GM18873 (cell line): ENCODE data around the gene CTNND2.

Experiments used
- ATAC-seq: cut with Tn5 transposase; IDR thresholded peaks from one replicate; pipeline ENCODE4 v1.9.1; 2021; ENCODE audit warnings: mild to moderate bottlenecking, moderate library complexity, moderate number of reproducible peaks; ENCODE audit not compliant: unreplicated experiment, low FRiP score

The CTNND2 gene, protein sequence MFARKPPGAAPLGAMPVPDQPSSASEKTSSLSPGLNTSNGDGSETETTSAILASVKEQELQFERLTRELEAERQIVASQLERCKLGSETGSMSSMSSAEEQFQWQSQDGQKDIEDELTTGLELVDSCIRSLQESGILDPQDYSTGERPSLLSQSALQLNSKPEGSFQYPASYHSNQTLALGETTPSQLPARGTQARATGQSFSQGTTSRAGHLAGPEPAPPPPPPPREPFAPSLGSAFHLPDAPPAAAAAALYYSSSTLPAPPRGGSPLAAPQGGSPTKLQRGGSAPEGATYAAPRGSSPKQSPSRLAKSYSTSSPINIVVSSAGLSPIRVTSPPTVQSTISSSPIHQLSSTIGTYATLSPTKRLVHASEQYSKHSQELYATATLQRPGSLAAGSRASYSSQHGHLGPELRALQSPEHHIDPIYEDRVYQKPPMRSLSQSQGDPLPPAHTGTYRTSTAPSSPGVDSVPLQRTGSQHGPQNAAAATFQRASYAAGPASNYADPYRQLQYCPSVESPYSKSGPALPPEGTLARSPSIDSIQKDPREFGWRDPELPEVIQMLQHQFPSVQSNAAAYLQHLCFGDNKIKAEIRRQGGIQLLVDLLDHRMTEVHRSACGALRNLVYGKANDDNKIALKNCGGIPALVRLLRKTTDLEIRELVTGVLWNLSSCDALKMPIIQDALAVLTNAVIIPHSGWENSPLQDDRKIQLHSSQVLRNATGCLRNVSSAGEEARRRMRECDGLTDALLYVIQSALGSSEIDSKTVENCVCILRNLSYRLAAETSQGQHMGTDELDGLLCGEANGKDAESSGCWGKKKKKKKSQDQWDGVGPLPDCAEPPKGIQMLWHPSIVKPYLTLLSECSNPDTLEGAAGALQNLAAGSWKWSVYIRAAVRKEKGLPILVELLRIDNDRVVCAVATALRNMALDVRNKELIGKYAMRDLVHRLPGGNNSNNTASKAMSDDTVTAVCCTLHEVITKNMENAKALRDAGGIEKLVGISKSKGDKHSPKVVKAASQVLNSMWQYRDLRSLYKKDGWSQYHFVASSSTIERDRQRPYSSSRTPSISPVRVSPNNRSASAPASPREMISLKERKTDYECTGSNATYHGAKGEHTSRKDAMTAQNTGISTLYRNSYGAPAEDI (N-terminal part only)

DNA sequence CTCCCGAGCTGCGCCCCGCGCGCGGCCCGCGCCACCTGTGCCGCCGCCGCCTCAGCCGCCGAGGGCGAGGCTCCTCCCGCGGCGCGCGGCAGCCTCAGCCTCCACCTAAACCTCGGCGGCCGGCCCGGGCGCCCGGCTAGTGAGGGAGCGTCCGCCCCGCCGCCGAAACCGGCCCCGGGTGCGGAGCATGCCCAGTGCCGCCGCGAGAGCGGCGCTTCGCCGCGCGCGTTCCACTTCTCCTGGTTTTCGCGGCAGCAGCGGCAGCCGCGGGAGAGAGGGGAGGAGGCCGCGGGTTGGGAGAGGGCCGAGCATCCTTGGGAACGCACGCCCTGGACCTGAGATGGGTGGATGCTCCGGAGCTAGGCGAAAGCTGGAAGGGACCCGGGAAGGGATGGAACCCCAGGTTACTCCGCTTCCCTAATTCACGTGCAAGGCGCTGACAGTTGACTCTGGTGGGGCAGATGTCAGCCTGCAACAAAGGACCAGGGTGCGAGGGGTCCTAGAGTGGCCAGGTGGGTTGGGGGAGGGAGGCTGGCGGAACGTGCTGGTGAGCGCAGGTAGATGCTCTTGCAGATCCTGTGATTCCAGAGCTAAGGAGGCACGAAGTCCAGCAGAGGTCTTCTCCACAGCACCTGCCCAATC is at the start of gene CTNND2:
TSS of gene CTNND2 (minus strand) at position 182 of the 642 bp plus-strand sequence. CDS start 593 bp downstream, outside the sequence.
- no peak for ATAC-seq

DNA sequence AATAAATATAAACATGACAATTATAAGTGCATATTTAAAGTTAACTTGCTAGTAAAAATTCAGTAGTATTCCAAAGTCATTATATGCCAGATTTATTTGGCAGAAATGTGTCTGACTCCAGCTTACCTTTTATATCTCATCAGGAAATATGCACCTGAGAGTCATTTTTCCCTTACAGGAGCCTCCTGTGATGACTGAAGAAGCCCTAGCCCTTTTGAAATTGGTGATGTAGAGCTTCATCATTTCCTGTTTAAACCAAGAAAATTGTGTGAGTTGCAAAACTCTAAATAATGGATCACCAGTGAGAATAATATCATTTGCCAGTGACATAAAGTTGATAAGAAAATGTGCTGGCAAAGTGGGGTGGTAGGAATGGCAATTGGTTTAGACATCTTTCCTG is 42.1 kb upstream of the CTNND2 start:
- no peak for ATAC-seq

DNA sequence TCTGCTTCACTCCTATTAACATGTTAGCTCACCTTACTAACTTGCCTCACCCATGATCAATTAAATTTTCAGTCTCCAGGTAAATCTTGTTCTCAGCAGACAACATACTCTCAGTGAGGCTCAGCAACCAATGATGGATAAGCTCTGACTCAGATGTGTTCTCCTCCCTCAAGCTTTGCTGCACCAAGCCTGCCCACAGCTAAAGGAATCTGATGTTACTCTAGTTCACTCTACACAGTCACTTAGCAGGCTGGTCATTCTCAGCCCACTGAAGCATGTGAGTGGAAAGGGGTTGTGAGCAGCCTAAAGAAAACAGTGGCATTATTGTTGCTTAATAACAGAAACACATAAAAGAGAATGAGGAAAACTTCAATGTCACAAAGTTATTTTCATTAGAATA is 37.3 kb upstream of the CTNND2 start:
- no peak for ATAC-seq

DNA sequence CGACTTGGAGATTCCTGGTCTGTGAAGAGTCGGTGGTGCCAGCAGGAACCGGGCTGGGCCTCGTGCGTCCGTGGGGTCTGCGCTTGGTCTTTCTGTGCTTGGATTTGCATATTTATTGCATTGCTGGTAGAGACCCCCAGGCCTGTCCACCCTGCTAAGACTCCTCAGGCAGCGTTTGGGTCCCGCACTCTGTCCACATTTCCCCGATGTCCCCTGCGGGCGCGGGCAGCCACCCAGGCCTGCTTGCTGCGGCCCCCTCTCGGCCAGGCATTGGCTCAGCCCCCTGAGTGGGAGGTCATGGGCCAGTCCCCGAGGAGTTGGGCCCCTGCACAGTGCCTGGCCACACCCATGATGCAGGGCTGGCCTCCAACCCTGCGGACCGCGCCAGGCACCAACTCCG is 27.4 kb upstream of the CTNND2 start:
- no peak for ATAC-seq

DNA sequence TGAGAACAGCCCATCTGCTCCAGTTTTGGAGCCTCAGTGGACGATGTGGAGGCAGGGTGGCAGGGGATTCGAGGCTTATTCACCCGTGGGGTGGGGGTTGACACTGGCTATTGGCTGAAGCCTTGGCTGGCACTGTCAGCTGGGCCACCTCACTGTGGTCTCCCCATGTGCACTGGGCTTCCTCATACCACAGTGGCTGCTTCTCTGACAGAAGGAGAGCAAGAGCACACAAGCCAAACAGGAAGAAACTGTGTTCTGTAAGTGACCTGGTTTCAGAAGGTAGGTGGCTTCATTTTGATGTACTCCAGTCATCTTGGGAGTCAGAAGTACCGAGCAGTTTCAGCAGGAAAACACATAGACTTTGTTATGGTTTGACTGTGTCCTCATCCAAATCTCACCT is 24.7 kb upstream of the CTNND2 start:
- ATAC-seq: no peak

DNA sequence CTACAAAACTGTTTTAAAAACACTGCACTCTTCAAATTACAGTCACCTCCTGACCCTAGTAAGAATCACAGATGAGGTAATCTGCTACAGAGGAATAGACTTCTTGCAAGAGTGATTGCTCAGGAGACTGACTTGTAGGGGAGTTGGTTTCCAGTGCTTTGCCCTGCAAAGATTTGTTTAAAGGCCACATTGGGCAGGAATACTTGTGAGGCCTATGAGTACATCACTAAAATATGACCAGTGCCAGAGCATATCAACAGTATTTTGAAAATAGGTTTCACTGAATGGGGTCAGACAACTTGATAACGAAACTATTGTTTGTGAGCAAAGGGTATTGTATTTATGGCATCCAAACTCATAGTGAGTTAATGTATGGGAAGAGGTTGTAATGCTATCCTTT is 21.5 kb upstream of the CTNND2 start:
- ATAC-seq: no peak

DNA sequence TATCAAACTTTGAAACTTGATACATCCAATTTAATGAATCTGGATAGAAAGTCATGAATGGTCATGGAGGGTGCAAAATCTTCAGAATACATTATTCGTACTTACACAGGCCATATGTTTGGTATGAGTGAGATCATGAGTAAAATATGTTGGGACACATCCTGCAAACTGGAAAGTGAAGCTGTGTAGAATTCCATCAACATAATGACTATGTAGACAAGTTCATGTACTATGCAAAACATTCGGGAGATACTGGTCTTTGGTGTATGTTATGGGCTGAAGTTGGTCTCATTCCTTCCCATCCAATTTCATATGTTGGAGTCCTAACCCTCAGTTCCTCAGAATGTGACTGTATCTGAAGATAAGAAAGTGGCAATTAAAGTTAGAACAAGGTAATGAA is 18.1 kb upstream of the CTNND2 start:
- no peak for ATAC-seq

GRCh38 chr5:11918463-11919045 is 14.3 kb upstream of the CTNND2 start:
- no peak for ATAC-seq

GRCh38 chr5:11909471-11909870 is 5.2 kb upstream of the CTNND2 start:
- ATAC-seq: no peak

DNA sequence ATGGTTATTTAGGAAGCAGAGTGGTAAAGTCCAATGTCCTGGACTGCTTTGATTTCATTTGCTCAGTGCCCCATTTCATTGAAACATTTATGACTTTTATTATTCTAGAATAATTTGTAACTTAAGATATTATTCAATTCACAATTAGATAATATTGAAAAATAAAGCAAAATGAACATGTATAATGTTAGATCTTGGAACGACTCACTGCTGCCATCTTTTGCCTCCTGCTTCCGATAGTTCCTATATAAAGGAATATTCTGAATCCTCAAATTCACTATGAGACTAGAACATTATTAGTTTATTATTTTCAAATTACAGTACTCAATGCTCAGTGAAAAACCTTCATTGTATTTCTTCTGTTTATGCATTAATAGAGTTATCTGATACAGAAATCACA is 2.3 kb upstream of the CTNND2 start:
- no peak for ATAC-seq

- no peak for ATAC-seq
Observed at GRCh38 chr5:11905206-11905605, 960 bp upstream of the CTNND2 start.

- no peak for ATAC-seq
Observed at GRCh38 chr5:11903614-11904264, 507 bp downstream of the CTNND2 start.

DNA sequence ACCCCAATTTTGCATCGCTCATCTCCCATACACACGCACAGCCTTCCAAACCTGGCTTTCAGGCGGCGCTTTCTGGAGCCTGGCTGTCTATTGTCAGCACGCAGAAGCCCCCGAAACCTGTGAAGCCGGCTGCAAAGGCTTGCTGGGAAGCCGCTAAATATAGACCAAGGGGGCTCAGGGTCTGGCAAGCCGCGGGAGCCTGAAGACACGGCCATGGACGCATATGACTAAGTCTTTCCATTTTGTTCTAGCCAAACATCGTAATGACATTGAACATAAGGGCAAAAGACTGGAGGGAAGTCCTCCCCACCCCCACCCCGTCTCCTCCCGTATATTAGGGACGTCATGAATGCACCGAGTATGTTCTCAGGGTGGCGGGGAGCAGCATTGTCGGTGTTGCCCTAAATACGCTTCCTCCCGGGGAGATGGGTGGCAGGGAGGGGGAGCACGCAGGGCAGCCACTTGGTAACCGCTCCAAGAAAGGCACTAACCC is 1.1 kb downstream of the CTNND2 start:
- no peak for ATAC-seq

DNA sequence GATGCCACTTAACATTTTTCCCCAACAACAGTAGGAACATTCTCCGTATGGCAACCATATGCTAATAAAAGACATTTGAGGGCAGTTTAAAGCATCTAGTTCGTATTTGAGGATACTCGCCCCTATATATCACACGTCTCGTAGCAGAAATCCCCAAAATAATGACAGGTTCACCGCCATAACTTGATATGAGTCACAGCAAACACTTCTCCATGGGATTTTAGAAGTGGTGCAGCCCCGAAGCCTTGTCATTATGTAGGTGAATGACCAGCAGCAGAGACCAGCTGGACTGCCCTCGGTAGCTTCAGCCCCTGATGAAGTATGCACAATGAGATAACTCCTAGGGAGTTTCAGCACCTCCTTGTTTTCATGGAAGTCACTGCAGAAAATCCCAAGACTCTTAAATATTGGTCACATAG is 2.0 kb downstream of the CTNND2 start:
- no peak for ATAC-seq

DNA sequence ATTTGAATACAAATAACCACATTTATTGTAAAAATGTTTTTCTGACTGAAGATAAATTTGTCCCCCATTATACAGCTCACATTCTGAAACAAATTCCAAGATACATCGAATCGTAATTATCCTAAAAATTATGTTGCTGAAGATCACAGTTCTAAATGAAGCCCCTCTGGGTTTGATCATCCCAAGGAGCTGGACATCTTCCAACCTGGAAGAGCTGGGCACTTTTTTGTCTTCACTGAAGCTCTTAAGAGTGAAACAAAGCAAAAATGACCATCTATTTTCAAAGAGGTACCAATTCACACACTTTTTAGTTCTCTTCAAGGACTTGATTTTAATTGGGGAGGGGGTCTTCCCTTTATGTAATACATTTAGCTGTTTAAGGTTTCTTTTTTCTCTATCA is 5.5 kb downstream of the CTNND2 start:
- no peak for ATAC-seq

DNA sequence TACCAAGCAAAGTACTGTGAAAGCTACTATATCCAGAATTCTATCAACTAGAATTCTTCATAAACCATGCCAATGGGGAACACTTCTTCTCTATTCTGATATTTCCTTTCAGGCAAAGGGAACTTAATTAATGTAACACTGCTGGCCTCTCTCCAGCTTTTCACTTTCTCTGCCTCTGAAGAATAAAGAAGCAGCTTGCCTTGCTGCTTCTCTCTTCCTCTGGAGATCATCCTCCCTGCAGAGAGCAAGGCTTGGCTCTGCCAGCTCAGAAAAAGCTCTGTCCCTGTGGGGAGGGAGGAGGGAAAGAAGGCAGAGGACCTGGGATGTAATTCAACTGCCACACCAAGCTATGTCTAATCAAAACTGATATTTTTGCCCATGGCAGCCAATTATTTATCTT is 6.5 kb downstream of the CTNND2 start:
- ATAC-seq: no peak

DNA sequence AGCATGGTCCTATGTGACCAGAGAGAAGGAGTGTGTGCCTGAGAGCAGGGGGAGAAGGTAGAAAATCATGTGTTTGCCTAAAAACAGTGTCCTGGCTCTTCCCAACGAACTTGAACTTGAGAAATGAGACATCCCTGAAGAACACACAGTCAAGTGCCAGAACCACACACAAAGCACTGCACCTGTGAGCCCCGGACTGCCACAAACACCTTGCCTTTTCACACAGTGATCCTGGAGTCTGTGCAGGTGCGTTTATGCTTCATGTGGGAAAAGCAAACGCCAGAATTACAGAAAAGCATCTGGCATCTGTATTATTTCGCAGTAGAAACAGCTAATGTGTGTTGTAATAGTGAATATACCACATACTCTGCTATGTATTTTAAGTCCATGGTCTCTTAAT is 9.3 kb downstream of the CTNND2 start:
- ATAC-seq: no peak

DNA sequence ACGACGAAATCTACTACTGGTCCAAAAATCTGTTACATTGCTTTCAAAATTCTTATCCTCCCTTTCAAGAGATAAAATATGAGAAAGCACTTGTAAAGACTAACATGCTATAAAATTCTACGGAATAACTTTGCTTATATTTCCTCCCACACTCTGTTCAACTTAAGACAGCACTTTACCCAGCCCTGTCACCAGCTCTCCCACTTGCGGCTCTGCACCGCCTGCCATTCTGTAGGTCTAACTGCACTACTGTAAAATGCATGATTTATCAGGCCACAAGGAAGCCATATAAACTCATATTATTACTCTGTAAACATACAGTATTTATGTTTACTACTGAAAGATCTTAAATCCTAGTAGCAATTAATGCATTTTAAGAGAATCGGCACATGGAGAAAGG is 11.4 kb downstream of the CTNND2 start:
- ATAC-seq: no peak

DNA sequence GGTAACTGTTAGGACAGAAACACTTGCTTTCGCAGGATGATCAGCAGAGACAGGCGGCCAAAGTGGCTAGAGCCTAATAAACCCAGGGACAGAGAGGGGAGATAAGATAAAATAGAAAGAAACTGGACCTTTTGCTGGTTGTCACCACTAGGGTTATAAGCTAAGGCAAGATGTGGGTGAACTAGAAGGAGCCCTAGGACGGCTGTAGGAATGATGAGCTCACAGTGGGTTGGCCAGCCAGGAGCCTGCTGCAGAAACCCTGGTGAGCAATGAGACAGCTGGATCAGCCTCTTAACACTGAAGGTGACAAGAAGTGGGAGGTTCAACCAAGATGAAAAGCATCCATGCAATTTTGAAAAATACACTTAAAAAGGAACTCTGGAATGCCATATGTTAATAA is 13.5 kb downstream of the CTNND2 start:
- no peak for ATAC-seq

DNA sequence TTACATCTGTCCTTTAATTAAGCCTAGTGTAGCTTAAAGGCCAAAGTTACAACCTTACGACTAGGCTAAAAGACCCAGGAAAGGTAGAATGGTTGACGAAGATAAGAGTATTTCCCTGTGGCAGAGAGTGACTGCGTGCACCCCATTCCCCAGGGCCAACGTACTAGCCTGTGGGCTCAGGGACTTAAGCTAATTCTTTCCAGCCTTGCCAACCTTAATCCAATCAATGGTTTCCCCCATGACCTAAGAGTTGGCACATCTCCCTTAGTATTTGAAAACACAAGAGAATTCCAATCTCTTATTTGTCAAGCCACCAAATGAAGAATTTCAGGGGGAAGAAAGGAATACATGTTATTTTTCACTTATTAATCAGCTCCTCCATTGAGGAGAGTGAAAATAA is 16.0 kb downstream of the CTNND2 start:
- ATAC-seq: no peak
